ENCODE measurements around the gene PPP2R1B.
"Not testable (repeated sequence)": the region's sequence is repeated elsewhere in the genome, so short reads cannot be mapped to it uniquely, and the experiment has no call there.

Gene PPP2R1B

DNA sequence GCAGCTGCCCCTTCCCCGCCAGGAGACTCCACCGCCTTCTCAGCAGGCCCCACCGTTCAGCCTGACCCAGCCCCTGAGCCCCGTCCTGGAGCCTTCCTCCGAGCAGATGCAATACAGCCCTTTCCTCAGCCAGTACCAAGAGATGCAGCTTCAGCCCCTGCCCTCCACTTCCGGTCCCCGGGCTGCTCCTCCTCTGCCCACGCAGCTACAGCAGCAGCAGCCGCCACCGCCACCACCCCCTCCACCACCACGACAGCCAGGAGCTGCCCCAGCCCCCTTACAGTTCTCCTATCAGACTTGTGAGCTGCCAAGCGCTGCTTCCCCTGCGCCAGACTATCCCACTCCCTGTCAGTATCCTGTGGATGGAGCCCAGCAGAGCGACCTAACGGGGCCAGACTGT is 42.6 kb downstream of the PPP2R1B start:
- no peak for DNase-seq

DNA sequence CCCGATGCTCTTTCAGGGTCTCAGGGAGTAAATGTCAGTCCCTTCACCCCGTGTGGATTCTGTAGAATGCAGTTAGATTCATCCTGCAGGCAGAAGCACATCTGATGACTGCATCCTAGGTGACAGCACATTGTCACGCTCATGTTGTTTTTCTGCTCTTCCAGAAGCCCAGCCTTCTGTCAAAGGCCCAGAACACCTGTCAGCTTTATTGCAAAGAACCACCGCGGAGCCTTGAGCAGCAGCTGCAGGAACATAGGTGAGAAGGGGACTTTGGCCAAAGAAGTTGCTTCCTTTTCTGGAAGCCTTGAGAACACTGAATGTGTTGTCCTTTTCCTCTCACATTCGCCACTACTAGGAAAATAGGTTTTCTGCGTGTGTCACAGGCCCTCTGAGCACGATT is 43.7 kb downstream of the PPP2R1B start:
- no peak for DNase-seq

DNA sequence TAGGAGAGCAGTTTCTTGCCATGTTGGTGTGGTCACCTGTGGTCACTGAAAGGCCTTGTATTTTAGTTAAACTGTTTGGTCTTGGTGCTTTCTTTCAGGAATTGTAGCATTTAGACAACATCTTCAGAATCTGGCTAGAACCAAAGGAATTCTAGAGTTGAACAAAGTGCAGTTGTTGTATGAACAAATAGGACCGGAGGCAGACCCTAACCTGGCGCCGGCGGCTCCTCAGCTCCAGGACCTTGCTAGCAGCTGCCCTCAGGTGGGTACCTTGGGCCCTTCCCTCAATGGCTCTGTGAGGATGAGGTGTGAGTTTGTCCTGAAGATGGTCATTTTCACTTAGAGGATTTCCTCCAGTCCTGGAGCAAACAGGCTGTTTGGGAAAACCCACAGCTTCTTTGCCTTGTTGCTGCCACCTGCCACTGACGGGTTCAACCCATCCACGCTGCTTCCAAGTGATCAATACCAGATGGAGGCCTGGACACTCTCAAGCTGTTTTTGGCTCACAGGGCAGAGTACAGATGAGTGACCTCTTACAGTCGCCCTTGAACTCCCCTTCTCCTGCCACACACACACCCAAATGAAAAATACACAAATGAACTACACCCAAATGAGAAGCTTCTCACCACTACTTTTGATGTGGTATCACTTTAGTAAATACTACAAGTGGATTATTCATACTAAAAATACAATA is 45.2 kb downstream of the PPP2R1B start:
- no peak for DNase-seq

DNA sequence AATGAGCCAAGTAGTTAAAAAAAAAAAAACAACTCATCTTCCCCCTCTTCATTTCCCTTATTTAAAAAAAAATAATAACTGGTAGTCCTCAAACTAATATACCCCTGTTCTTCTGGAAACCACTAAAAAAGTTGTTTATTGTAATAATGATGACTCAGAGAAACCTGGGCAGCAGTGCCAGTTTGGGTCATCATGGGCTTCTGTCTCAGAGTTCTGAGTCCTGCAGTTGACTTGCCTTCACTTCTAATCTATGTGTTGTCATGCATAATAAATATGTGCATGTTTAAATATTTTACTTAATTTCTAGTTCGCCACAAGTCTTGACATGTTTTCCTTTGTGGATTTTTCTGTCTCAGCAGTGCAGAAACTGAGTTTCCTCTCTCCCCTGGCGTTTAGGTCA is 46.8 kb downstream of the PPP2R1B start:
- no peak for DNase-seq

DNA sequence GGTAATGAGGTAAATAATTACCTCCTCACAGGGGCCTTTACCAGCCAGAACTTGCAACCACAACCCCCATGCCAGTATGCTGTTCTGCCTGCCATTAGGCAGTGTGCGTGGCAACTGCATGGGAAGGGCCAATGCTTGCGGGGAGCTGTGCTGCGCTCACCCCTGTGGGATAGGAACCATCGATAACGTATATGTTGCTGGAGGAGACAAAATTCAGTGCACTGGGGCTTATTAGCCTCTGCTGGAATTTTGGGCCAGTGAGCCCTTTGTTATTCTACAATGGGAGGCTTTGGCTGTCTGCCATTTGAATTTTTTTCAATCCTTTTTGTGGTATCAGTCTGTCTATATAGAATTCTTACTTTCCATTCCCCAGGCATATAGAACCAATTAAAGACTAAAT is 47.3 kb downstream of the PPP2R1B start:
- no peak for DNase-seq

DNA sequence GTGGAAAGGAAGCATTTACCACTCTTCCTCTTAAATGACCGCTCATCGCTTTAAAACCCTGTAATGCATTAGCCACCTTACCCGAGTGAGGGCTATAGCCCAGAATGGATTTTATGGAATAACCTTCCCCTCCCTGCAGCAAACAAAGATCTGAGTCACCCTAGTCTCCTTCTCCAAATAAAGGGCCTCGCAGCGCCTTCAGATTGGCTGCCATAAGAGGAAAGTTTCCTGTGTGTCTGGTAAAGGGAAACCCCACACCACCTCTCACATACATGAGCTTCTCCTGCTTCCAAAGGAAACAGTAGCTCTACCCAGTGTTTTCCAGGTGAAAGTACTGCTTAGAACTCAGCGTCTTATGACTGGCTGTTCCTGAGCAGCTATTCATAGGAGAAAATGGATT is 47.8 kb downstream of the PPP2R1B start:
- DNase-seq, result no peak

DNA sequence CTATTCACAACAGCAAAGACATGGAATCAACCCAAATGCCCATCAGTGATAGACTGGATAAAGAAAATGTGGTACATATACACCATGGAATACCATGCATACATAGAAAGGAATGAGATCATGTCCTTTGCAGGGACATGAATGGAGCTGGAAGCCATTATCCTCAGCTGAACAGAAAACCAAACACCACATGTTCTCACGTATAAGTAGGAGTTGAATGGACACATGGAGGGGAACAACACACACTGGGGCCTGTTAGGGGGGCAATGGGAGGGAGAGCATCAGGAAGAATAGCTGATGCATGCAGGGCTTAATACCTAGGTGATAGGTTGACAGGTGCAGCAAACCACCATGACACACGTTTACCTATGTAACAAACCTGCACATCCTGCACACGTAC is 48.5 kb downstream of the PPP2R1B start:
- DNase-seq, result not testable (repeated sequence)

DNA sequence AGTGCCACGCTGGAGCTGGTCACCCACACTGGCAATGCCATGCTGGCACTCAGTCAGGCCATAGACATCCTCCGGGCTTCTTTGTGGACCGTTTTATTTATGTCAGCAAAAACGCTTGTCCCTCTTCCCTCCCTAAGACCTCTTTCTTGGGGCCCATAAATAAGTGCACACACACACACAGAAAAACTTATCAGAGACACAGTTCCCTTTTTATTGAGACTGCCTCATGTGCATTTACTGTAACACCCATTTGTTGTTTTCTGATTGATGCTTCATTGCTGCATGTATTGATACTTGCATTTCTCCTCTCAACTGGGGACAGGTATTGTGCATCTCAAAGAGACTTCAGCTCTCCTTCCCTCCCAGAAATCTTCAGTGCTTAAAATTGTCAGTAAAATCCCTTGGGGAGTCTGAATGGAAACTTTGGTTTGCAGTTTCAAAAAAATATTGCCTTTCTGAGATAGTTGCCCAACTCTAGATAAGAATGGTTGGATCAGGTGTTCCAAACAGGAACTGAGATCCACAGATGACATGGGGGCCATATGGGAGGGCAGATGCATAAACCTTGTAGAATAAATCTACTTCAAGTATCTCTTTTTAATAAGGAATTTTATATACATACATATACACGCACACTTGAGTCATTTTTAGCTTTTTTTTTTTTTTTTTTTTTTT is 50.9 kb downstream of the PPP2R1B start:
- no peak for DNase-seq

DNA sequence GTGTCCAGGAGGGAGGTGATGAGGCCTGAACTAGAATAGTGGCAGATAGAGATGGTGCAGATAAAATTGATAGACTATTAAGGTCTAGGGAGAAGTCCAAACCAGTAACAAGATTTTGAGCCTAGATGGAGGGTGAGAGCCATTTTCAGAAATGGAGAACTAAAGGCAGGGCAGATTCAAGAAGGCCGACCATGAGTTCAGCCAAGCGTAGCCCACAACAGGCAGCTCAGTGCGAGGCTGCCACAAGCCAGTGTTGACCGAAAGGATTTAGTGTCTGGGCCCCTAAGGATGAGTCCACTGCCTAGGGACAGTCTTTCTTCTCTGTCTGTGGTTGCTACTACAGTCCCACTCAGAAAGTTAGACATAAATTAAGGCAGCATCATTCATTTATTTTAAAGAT is 51.7 kb downstream of the PPP2R1B start:
- no peak for DNase-seq

DNA sequence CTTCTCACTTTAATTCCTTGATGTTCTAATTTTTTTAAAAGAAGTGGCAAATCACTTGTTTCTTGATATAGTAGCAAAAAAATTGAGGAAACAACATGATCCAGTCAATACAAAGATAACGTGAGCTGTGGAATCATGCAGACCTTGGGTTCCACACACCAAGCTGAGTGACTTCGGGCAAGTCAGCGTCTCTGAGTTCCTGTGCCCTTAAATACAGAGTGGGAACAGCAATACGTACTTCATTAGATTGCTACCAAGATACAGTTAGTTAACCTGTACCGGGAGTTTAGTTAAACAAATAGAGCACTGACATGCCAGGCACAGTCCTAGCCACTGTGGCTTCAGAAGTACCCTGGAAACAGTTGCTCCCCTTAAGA is 58.5 kb downstream of the PPP2R1B start:
- DNase-seq, result no peak

DNA sequence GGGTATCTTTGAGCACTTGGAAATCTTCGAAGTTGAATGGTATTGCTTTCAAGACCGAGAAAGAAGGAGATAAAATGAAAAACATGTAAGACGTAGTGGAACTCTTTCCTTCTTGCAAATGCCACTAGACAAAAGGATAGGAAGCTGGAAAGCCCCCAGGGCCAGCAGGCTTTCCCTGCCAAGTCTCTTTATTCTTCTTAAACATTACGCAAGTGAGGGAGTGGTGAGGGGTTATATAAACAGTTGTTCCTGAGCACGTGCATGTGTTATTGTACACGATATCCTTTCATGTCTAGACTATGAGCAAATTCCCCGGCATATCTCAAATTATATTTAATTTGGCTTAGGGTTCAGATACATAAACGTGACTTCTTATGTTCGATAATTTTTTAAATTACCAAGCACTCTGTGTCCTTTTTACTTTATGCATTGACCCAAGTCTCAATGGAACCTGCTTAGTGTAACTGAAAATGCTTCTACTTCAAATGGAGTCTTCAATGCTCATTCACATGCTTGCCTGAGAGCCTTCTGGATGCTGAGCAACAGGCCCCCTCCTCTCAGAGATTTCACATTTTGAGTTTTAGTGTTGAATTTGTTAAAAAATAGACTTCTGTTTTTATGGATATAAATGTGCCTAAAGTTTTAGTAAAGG is 59.0 kb downstream of the PPP2R1B start:
- DNase-seq, result no peak

DNA sequence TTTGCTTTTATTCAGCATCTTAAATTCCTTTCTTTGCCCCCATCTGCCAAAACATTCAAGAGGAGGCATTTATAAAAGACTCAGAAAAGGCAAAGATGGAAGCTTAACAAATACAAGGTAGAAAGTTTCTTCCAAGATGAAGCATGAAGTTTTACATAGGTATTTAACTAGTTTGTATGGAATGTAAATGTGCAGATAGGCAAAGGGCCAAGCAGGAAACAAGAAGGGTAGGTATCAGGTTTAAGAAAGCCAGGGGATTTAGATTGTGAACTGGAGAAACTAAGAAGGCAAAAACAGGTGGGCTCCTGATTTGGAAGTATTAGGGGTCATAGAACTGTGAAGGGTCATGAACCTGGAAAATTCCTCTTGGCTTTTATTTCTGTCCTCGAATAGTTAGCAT is 62.6 kb downstream of the PPP2R1B start:
- no peak for DNase-seq

DNA sequence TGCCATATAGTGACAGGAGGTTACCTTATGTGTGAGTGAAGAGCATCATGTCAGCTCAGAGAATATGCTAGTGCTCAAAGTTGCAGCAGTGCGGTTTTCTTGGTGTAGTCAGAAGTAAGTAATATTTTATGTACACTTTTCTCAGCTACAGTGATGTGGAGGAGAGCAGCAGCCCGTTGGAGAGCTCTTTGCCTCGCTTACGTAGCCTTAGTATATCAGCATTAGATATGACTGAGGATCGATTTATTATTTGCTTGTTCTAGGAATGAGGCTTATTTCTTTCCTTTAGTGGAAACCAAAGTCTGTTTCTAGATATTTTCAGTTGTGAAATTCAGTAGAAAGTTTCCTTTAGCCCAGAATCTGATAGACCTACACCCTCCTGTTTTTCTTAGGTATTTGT is 63.6 kb downstream of the PPP2R1B start:
- no peak for DNase-seq

DNA sequence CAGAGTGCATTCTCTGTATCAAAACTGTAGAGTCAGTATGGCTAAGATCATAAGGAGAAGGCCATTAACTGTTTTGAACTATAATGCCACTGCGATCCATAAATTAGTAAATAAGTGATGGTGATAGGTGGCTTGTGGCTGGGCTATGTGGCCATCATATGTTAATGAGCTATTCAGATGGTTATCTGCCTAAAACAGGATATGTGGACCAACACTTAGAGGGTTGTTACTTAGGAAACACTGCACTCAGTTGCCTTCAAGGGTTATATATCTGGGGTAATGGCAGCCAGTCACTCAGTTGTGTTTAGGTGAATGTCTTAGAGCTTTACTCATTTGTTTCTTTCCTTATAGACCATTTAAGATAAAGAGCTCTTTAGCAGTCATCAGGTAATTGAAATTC is 66.0 kb downstream of the PPP2R1B start:
- DNase-seq, result no peak

DNA sequence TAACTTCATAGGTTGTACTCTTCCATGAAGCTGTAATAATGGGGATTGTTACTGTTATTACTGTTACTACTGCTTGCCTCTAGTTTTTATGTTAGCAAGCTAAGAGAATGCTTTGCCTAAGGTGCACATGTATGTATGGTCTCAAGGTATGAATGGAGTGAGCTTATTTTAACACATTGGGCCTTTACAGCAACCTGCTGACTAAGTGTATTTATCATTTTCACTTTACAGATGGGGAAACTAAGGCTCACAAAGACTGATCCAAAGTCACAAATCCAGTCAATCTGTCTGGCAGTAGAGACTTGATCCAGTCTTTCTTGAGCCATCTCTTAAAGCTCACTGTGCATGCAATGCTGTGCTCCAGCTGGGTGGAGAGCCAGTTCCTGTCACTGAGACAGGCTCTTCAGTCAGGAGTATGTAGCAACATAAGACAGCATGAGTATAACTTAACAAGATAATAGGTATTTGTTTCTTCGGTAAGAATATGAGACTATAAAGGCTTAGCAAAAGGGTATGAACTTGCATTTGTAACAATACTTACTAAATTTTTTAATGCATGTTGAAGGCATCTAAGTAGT is 66.5 kb downstream of the PPP2R1B start:
- DNase-seq, result no peak

DNA sequence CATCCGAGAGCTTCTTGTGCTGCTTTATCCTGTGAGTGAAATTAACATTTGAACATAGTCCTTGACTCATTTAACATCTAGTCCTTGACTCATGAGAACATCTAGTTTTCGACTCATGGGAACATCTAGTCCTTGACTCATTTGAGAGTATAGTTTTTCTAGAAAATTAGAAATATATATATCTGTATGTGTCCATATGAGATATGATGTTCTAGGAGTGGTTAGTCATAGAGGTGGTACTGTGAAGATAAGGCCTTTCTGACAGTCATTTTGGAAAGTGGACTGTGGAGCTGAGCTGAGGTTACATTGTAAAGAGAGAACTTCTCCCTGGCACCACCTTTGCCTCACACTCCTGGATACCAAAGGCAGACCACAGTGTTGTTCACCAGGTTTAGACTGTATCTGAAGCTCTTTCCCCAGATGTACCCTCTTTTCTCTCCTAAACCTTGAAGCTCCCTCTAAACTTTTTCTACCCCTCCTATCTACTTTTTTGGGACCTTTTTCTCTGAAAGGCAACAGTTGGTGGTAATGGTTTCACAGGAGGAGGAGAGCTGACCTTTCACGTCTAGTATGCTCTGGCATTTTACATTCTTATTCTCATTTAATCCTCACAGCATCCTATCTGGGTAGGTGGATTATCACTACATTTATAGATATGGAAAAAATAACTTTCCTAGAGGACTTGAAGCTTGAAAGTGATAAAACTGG is 67.2 kb downstream of the PPP2R1B start:
- DNase-seq, result no peak

DNA sequence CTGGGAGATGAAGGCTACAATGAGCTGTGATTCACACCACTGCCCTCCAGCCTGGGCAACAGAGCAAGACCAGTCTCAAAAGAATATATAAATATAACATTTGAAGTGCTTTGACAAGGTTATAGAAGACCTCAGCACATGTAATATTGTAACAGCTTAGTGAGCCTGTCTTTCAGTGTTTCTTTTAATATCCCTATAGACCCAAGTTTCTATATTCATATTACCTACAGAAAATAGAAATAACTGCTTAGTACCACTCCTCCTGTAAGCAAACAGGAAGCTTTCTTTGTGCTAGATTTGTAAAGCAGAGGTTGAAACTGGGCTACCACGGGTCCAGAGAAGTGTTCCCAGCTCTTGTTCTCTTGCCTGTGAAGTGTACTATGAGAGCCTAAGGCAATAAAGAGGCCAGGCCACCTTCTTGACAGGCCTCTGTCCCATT is 68.2 kb downstream of the PPP2R1B start:
- no peak for DNase-seq

DNA sequence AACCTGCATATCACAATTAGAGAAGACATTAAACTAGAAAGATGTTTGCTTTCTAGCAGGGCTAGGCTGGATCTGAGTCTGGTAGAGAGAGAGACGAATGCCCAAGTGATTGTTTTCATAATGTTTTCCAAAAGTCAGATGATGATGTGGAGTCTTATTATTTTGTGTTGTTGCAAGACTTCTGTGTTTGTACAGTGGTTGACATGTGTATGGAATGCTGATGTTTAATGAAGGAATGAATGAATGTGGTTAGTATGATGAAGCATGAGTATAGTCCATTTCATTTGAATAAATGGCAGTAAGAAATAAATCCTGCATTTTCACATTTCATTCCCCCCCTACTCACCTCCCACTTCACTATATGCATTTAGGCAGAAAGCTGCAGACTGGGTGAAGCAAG is 69.6 kb downstream of the PPP2R1B start:
- no peak for DNase-seq

DNA sequence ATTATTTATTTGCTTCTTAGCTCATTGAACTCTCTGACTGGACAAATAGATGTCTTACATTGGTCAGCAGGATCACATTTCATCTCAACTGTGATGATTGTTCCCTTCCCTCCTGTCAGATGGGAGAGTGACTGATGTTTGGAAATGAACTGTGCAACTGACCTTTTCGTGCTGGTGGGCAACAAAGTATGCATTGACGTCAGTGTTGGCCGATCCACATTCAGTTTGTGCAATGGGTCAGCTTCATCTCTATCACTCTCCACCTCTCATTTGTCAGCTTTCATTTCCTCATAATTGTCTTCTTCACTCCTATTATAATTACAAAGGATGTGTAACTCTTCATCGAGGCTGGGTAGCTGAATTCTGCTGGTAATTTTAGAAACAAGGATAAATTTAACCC is 71.3 kb downstream of the PPP2R1B start:
- no peak for DNase-seq

DNA sequence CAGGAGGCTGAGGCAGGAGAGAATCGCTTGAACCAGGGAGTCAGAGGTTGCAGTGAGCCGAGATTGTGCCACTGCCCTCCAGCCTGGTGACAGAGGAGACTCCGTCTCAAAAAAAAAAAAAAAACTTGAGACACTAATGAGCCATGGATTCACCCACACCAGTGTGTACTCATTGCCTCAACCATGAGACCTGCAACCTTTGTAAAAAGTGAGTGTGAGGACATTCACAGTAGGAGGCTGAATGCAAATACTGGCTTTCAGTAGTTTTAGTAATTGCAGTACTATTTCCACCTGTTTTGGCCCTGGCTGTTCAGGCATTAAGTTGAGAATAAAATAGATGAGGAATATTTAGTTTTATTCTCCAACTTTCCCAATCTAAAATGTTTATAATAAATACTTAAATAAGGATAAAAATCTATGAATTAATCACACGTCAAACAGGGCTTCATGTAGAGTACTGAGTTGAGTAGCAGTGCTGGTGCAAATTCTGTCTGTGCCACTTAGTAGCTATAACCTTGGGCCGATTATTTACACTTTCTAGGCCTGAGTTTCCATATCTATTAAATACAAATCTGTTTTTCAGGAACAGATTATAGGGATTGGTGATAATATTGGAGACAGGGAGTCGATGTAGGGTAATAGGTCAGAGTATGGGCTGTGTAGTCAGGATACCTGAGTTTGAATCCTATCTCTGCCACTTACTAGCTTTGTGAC is 72.8 kb downstream of the PPP2R1B start:
- no peak for DNase-seq

DNA sequence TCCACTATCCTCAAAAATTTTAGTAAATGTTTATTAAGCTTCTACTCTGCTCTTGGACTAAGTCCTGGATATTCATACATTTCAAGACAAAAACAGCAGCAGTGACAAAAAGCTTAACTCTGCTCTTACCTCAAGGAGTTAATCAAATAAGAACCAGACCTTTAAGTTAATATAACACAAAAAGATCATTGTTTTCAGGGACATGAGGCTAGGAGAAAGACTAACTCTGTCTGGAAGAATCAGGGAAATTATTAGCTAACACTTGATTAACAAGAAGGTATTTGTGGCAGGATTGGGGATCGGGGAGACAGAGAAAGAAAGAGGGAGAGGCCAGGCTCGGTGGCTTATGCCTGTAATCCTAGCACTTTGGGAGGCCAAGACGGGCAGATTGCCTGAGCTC is 74.4 kb downstream of the PPP2R1B start:
- DNase-seq, result no peak

DNA sequence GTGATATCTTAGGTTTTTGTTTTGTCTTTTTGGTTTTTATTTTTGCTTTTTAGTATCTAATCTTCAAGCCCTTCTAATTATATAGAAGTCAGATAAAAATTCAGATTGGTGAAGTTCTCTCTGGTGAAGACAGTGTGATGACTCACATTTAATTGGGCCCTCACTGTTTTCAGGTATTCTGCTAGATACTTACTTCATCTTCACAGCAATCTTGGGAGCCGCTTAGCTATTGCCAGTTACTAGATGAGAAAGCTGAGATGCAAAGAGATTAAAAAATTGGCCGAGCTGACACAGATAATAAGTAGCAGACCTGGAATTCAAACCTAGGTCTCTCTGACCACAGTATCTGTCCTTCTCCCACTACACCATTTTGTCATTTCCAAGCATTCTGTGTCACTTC is 75.0 kb downstream of the PPP2R1B start:
- no peak for DNase-seq

DNA sequence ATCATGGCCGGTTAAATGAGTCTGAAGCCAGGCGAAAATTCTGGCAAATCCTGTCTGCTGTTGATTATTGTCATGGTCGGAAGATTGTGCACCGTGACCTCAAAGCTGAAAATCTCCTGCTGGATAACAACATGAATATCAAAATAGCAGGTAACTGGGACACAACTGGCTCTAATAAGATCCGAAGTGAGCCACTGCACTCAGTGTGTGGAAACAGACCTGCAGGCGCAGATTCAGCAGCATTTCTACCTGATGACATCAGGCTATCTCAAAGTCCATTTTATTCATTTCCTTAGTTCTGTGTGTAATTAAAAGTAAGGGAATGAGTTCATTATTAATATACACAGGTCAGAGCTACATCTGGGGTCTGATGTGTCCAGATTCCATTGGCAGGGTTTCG is 78.2 kb downstream of the PPP2R1B start:
- DNase-seq, result no peak

Measured in RPMI8226 (cell line).